Stimulated activated CD8-positive, alpha-beta memory T cell treated with anti-CD3 and anti-CD28 coated beads, Interleukin-7, amount 100 ng/mL, for 48 hours (primary cell): ENCODE data around the gene DGCR2.
"Not testable (repeated sequence)": the region's sequence is repeated elsewhere in the genome, so short reads cannot be mapped to it uniquely, and the experiment has no call there.

Experiments
- DNase-seq, 2 donors: peaks; one replicate each; pipeline ENCODE4 v3.0.0-alpha.2; 2020; ENCODE audit warnings: low read depth in 1 of 2; ENCODE audit errors: extremely low read depth in 1 of 2

The DGCR2 gene

GRCh38 chr22:19084586-19084985, 37.6 kb downstream of the DGCR2 start:
- not testable (repeated sequence) for DNase-seq

DNA sequence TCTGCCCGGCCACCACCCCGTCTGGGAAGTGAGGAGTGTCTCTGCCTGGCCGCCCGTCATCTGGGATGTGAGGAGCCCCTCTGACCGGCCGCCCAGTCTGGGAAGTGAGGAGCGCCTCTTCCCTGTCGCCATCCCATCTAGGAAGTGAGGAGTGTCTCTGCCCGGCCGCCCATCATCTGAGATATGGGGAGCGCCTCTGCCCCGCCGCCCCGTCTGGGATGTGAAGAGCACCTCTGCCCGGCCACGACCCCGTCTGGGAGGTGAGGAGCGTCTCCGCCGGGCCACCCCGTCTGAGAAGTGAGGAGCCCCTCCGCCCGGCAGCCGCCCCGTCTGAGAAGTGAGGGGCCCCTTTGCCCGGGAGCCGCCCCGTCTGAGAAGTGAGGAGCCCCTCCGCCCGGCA, 38.1 kb downstream of the DGCR2 start:
- DNase-seq, result not testable (repeated sequence)

- DNase-seq, result no peak
Observed at GRCh38 chr22:19082793-19083192, 39.4 kb downstream of the DGCR2 start.

GRCh38 chr22:19082101-19082500, 40.1 kb downstream of the DGCR2 start:
- no peak for DNase-seq

DNA sequence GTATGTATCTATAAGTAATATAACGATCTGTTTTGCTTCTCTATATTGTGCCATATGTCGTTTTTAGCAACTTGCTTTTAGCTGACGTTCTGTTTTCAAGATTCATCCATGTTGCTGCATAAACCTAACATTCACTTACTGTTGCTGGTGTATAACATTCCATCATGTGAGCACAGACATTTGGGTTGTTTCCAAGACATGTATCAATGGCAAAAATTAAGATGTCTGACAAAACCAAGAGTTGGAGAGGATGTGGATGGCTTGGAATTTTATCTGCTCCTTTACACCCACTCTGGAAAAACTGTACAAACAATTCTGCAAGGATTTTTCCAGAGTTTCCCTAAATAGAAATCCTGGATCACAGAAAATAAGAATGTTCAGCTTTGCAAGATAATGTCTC, 40.9 kb downstream of the DGCR2 start:
- no peak for DNase-seq

GRCh38 chr22:19080853-19081252, 41.4 kb downstream of the DGCR2 start:
- DNase-seq, result no peak

GRCh38 chr22:19079691-19080090, 42.5 kb downstream of the DGCR2 start:
- DNase-seq, result no peak

GRCh38 chr22:19075404-19075803, 46.8 kb downstream of the DGCR2 start:
- DNase-seq, result no peak

DNA sequence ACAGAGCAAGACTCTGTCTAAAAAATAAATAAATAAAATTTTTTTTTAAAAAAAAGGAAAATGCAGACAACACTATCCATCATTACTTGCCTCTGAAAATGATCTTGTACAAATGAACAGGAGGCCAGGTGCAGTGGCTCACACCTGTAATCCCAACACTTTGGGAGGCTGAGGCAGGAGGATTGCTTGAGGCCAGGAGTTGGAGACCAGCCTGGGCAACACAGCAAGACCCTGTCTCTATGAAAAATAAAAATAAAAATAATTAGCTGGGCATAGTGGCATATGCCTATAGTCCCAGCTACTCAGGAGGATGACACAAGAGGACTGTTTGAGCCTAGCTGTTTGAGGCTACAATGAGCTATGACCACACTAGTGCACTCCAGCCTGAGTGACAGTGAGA, 49.4 kb downstream of the DGCR2 start:
- not testable (repeated sequence) for DNase-seq

DNA sequence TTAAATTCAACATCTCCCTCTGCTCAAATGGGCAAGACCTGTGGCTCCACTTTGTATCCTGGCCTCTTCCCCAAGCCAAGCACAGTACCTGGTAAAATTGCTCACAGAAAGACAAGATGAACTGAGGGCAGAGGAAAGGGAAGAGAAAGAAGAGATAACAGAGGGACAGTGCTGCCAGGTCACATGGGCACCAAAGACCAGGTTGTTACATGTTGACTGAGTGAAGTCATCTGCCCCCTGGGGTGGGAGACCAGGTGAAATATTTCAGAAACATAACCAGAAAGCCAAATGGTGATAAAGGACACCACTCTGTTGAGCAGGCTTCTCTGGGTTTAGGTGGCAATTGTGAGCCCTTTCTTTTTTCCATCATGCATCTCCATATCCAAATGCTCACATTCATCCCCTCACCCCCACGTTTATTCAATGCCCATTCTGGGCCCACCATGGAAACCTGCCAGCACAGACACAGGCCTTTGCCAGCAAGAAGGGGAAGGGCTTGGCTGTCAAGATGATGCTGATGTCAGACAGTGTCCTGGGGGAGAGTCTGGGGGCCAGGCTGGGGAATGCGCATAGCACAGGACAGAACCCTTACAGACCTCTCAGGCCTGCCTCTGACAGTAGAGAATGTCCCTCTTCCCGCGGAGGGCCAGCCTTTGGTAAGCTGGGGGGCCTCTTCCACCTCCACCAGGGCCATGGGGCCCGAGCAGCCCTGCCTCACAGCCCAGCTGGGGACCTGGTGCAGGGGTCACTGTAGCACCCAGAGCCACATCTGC, 51.6 kb downstream of the DGCR2 start:
- DNase-seq, result no peak

DNA sequence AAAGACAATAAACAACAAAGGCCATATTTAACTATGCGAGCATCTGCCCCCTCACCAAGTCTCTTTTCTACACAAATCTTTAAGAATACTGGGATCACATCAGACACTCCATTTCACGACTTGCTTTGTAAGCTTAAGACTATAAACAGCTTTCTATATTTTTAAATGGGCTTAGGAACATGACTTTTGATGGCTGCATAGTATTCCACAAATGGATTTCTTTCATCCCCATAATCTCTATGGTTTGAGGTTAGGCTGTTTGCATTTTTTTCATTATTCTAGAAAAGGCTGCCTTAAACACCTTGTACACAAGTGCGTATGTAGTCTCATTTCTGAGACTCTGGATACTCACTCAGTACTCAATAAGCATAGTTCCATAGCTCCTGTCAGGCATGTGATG, 52.8 kb downstream of the DGCR2 start:
- no peak for DNase-seq

GRCh38 chr22:19068784-19069271, 53.4 kb downstream of the DGCR2 start:
- DNase-seq, result no peak

DNA sequence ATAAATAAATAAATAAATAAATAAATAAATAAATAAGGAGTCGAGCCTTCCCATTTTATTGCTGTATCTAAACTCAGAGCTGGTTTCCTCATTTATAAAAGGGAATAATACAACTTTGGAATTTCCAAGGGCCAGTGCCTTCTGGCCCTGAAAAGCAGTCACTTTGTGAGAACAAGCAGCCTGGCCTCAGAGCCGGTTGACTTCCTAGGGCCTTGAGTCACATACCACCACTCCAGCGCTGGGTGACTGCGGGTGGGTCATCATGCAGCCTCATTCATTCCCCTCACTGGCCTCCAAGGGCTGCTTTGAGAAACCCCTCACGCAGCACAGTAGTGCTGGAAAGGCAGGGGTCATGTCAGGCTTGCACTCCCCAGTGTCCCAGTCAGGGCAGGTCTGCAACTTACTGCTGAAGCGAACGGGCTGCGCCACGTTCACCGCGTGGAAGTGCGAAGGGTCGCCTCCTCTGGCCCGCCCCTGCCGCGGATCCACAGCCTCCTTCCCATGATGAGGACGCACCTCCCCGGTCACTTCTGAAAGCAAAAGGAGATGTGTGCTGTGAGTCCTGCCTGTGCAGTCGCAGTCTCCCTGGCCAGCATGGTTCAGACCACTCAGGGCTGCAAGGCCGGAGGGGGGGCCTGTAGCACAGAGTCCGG, 54.4 kb downstream of the DGCR2 start:
- DNase-seq, result no peak

DNA sequence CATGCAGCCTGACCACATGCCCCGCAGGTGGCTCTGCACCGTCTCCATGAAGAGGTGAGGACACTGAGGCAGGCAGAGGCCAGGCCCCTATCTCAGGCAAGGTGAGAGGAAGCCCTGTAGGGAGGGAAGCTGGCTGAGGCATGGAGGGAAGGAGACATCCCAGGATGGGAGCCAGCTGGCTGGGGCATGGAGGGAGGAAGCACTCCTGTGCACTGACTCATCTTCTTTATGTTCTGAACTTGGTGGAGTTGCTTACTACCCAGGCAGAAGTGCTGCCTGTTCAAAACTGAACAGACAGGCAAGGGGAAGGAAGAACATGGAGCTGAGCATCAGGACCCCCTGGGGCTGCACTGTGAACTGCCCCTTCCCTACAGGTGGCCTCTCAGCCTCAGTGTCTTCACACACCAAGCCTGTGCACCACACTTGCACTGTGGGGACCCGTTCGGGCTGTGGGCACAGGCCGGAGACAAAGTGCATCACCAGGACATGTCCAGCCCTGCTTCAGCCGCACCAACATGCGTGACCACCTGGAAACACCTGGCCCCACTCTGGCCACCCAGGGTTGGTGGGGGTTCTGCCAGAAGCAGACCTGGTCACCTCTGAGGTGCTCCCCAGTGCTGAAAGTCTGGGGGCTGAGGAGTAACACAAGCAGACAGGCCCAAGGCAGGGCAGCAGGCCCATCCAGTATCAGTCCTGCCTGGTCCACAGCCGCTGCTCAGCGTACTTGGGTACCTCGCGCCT, 55.5 kb downstream of the DGCR2 start:
- DNase-seq, result no peak

GRCh38 chr22:19065929-19066328, 56.3 kb downstream of the DGCR2 start:
- DNase-seq, result no peak

- no peak for DNase-seq
Observed at GRCh38 chr22:19065298-19065859, 56.8 kb downstream of the DGCR2 start.

GRCh38 chr22:19064354-19065054, 57.7 kb downstream of the DGCR2 start:
- DNase-seq, result no peak

DNA sequence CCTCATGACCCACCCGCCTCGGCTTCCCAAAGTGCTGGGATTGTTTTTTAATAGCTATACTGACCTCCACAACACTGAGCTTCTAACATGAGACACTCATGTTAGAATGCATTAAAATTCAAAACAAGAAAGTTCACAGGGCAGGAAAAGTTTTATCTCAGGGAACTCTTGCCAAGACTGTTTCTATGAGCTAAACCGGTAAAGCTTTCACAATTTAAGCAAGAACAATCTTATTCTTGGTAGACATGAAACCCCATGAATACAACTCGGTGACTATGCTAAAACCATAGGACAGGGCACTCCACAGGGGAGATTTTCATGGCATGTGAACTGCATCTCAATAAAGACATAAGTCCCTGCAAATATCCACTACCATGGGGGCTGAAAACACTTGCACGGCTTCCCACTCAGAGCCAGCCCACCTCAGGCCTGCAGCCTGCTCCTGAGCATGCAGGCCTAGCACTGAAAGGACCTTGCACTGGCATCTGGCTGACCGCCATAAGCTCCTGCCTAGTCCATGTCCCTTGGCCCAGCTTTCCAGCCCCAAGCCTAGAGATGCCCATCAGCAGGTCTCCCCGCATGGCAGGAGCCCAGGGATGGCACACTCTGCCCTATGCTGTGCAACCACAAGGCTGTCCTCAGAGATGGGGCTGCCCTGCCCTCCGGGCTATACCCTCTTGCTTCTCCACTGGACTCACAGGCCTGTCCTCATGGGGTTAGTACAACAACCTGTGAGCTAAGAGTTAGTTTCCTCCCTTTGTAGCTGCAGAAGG, 58.4 kb downstream of the DGCR2 start:
- DNase-seq, result no peak

- no peak for DNase-seq
Observed at GRCh38 chr22:19062943-19063308, 59.3 kb downstream of the DGCR2 start.
